SU-DHL-6 (cell line): Measurements from ENCODE around the gene BOLA3.
"Not testable (repeated sequence)": the region's sequence is repeated elsewhere in the genome, so short reads cannot be mapped to it uniquely, and the experiment has no call there.

Experiments used
- H2AFZ ChIP-seq: fragments of 200-600 bp; sonication (generic); 2 replicates; pipeline ENCODE4 v1.6.1; 2014; ENCODE audit warnings: low read depth, mild to moderate bottlenecking, moderate library complexity, mixed read lengths, antibody characterized with exemption, low read length; ENCODE audit not compliant: severe bottlenecking
- H3F3A ChIP-seq: fragments of 200-600 bp; shearing (Covaris generic); 2 replicates; pipeline ENCODE4 v1.6.0; 2016; ENCODE audit warnings: antibody characterized with exemption, mild to moderate bottlenecking; ENCODE audit not compliant: insufficient read depth
- H3K27ac ChIP-seq: fragments of 200-600 bp; sonication (generic); 2 replicates; pipeline ENCODE4 v1.5.1; 2016; ENCODE audit warnings: low read depth, mild to moderate bottlenecking, low read length, moderate library complexity, mixed read lengths
- H3K27me3 ChIP-seq: fragments of 200-600 bp; sonication (generic), shearing (Covaris generic); 2 replicates; pipeline ENCODE4 v1.6.0; 2014; ENCODE audit warnings: mild to moderate bottlenecking, low read length
- H3K36me3 ChIP-seq: fragments of 200-600 bp; sonication (generic); 2 replicates; pipeline ENCODE4 v1.6.1; 2014; ENCODE audit warnings: mild to moderate bottlenecking, low read length, mixed read lengths
- H3K4me2 ChIP-seq: fragments of 300-600, 200-600 bp; shearing (Covaris generic), sonication (generic); 2 replicates; pipeline ENCODE4 v1.6.0; 2014; ENCODE audit warnings: low read length, low read depth, mild to moderate bottlenecking; ENCODE audit not compliant: poor library complexity, severe bottlenecking
- H3K4me3 ChIP-seq: fragments of 200-600 bp; sonication (generic); 2 replicates; pipeline ENCODE4 v1.5.1; 2014; ENCODE audit warnings: antibody characterized with exemption, low read length, mild to moderate bottlenecking, mixed read lengths; ENCODE audit not compliant: insufficient read depth, poor library complexity, severe bottlenecking
- H3K79me2 ChIP-seq: fragments of 200-600 bp; sonication (generic); 2 replicates; pipeline ENCODE4 v1.6.1; 2014; ENCODE audit warnings: mild to moderate bottlenecking, low read length, moderate library complexity; ENCODE audit not compliant: insufficient read depth
- H3K9ac ChIP-seq: fragments of 200-600 bp; sonication (generic); 2 replicates; pipeline ENCODE4 v1.7.0; 2014; ENCODE audit warnings: mild to moderate bottlenecking, low read length
- H3K9me2 ChIP-seq: fragments of 200-600 bp; sonication (generic); replicated peaks from 2 replicates; pipeline ENCODE4 v1.6.1; 2014; ENCODE audit warnings: low read length; ENCODE audit not compliant: insufficient read depth
- H3K9me3 ChIP-seq: fragments of 200-600 bp; sonication (generic); 2 replicates; pipeline ENCODE4 v1.6.1; 2014; ENCODE audit warnings: low read length, mixed read lengths; ENCODE audit not compliant: insufficient read depth
- H4K20me1 ChIP-seq: fragments of 200-600 bp; sonication (generic); 2 replicates; pipeline ENCODE4 v1.6.1; 2014; ENCODE audit warnings: low read depth, mild to moderate bottlenecking, antibody characterized with exemption, low read length, moderate library complexity, mixed read lengths
- EZH2phosphoT487 ChIP-seq: fragments of 200-600 bp; sonication (generic), shearing (Covaris generic); conservative IDR thresholded peaks from 2 replicates; pipeline ENCODE4 v1.6.1; 2018; ENCODE audit warnings: mild to moderate bottlenecking, antibody characterized with exemption, low read length, moderate library complexity, mixed read lengths
- TF ChIP-seq, protein P1 (sequence below): fragments of 200-600 bp; sonication (generic); IDR thresholded peaks from one replicate; pipeline ENCODE4 v1.5.1; 2017; ENCODE audit warnings: antibody characterized with exemption, mild to moderate bottlenecking, low read length, moderate library complexity; ENCODE audit not compliant: insufficient read depth, poor library complexity, severe bottlenecking

The BOLA3 gene

DNA sequence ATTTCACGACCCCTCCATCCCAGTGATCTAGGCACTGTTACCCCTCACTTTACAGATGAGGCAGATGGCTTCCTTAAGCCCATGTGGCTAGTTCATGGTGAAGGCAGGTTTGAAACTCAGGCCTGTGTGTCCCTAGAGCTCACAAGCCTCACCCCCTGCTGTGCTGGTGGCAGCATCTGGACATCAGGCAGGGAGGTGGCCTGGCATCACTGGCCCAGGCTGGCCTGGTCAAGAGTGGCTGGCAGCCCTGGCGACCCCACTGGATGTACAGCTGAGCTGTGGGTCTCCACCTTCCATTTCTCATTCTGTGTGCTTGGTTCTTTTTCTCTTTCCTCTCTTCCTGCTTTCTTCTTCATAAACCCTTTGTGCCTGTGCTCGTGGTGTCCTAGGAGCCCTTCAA, 56.3 kb downstream of the BOLA3 start:
- Histone ChIP-seq H3K9me2 (no peaks in the 10 kb centered on the region), H3K9ac (no peak overlapping the region), H3K27me3 (no peaks in the 10 kb centered on the region), H4K20me1 (no peaks in the 10 kb centered on the region), H3K4me3 (no peak overlapping the region), H3K36me3 (no peaks in the 10 kb centered on the region; the same call in 1 of the 2 replicates), H2AFZ (no peak overlapping the region), H3K79me2 (no peaks in the 10 kb centered on the region), H3F3A (no peaks in the 10 kb centered on the region), H3K27ac (no peak overlapping the region), H3K9me3 (no peaks in the 10 kb centered on the region), H3K4me2 (no peak overlapping the region)
- no peak for TF ChIP-seq EZH2phosphoT487
- TF ChIP-seq, protein P1, sequence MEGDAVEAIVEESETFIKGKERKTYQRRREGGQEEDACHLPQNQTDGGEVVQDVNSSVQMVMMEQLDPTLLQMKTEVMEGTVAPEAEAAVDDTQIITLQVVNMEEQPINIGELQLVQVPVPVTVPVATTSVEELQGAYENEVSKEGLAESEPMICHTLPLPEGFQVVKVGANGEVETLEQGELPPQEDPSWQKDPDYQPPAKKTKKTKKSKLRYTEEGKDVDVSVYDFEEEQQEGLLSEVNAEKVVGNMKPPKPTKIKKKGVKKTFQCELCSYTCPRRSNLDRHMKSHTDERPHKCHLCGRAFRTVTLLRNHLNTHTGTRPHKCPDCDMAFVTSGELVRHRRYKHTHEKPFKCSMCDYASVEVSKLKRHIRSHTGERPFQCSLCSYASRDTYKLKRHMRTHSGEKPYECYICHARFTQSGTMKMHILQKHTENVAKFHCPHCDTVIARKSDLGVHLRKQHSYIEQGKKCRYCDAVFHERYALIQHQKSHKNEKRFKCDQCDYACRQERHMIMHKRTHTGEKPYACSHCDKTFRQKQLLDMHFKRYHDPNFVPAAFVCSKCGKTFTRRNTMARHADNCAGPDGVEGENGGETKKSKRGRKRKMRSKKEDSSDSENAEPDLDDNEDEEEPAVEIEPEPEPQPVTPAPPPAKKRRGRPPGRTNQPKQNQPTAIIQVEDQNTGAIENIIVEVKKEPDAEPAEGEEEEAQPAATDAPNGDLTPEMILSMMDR, result no peak

DNA sequence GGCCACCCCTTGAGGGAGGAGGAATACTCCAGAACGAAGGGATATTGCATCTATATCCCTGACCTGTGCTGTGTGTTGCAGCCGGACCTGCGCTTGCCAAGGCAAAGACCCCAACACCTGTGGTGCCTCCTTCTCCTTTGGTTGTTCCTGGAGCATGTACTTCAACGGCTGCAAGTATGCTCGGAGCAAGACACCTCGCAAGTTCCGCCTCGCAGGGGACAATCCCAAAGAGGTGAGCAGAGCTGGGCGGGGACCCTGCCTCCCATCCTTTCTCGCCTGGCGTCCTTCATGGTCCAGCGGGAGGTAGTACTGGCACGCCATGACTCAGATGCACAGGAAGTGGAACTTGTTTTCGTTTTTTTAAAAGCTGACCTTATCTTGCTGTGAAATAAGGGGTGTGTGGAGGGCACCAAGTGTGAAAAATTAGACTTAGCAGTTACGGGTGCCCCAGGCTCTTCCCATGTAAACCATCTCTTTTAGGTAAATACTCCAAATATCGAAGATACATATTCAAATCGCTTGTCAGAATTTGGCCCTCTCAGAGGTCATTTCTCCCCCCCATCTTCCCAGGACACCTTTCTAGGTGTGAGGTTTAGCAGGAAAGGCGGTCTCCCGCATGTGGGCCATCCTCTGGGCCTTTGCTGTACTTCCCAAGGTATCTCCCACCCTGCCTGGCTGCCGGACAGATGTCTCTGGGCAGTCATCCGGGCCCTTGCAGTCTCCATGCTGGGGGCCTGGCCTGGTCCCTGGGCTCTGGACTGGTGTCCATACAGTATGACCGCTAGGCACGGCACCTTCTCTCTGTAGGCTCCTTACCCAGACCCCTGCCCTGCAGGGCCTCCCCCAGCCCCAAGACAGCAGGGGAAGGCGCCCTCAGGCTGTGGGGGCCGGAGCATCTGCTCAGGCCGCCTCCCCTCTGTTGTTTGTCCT, 57.6 kb downstream of the BOLA3 start:
- no peaks in the 10 kb centered on the region for H3K9me2 ChIP-seq
- H3K9me3 ChIP-seq, result no peaks in the 10 kb centered on the region
- H2AFZ ChIP-seq, result no peak overlapping the region
- H3K4me3 ChIP-seq, result no peak overlapping the region
- no peaks in the 10 kb centered on the region for H3K27me3 ChIP-seq
- no peaks in the 10 kb centered on the region for H3F3A ChIP-seq
- H3K27ac ChIP-seq, result no peak overlapping the region
- H3K79me2 ChIP-seq, result no peaks in the 10 kb centered on the region
- no peak overlapping the region for H3K9ac ChIP-seq
- H4K20me1 ChIP-seq, result no peaks in the 10 kb centered on the region
- H3K36me3 ChIP-seq, result no peaks in the 10 kb centered on the region; the same call in 1 of the 2 replicates
- TF ChIP-seq EZH2phosphoT487, result no peak
- TF ChIP-seq, protein P1, result no peak
- no peak overlapping the region for H3K4me2 ChIP-seq

DNA sequence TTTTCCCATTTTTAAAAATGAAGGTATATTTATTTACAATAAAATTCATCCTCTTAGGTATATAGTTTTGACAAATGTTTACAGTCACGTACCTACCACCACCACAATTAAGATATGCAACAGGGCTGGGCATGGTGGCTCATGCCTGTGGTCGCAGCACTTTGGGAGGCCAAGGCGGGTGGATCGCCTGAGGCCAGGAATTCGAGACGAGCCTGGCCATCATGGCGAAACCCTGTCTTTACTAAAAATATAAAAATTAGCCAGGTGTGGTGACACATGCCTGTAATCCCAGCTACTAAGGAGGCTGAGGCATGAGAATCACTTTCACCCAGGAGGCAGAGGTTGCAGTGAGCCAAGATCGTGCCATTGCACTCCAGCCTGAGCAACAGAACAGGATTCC, 59.0 kb downstream of the BOLA3 start:
- not testable (repeated sequence) for H3K27me3 ChIP-seq, H3F3A ChIP-seq, H4K20me1 ChIP-seq, H3K4me3 ChIP-seq, H3K27ac ChIP-seq, H3K36me3 ChIP-seq, H3K4me2 ChIP-seq, H3K9me3 ChIP-seq, H3K79me2 ChIP-seq, H2AFZ ChIP-seq, H3K9me2 ChIP-seq, H3K9ac ChIP-seq

DNA sequence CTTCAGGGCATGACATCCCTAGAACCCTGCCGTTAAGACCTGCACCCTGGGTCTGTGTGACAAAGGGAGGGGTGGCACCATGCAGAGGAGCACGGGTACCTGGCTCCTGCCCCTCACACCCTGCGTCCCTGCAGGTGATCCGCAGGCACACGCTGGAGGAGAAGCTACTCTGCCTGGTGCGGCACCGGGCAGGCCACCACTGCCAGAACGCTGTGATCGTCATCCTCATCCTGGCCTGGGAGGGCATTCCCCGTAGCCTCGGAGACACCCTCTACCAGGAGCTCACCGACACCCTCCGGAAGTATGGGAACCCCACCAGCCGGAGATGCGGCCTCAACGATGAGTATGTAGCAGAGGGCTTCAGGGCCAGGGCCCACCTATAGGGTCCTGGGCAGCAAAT, 60.0 kb downstream of the BOLA3 start:
- H3K36me3 ChIP-seq, result no peaks in the 10 kb centered on the region; the same call in 1 of the 2 replicates
- H3K9me2 ChIP-seq, result no peaks in the 10 kb centered on the region
- H3K27ac ChIP-seq, result no peak overlapping the region
- H3K9ac ChIP-seq, result no peak overlapping the region
- H3K79me2 ChIP-seq, result no peaks in the 10 kb centered on the region
- H3F3A ChIP-seq, result no peaks in the 10 kb centered on the region
- no peak overlapping the region for H3K4me2 ChIP-seq
- H4K20me1 ChIP-seq, result no peaks in the 10 kb centered on the region
- no peak overlapping the region for H2AFZ ChIP-seq
- no peaks in the 10 kb centered on the region for H3K27me3 ChIP-seq
- TF ChIP-seq, protein P1, result no peak
- TF ChIP-seq EZH2phosphoT487, result no peak
- H3K9me3 ChIP-seq, result no peaks in the 10 kb centered on the region
- no peak overlapping the region for H3K4me3 ChIP-seq
